HepG2 (cell line): ENCODE measurements around the gene COMT. TPM values are rescaled to one million over a fixed set of nuclear protein-coding genes. Genes with fewer than 3 reads are reported as not detected.
A peak's percentile ranks its signal among the peaks of the same experiment; 100 is the strongest.

Experiments
- CAMTA2 ChIP-seq: sonication (generic); formaldehyde crosslinking; IDR thresholded peaks from 2 replicates; pipeline ENCODE4 v1.4.0; 2020; ENCODE audit warnings: mild to moderate bottlenecking, missing genetic modification reagents, borderline replicate concordance
- DBP ChIP-seq: sonication (generic); formaldehyde crosslinking; IDR thresholded peaks from 2 replicates; pipeline ENCODE4 v1.4.0; 2020; ENCODE audit warnings: missing genetic modification reagents; ENCODE audit errors: not compliant biosample characterization
- ELF3 ChIP-seq: IDR thresholded peaks from 2 replicates; pipeline ENCODE4 v1.6.1; 2016; ENCODE audit warnings: missing genetic modification reagents, missing compliant biosample characterization
- FOSL2 ChIP-seq: sonication (generic); formaldehyde crosslinking; IDR thresholded peaks from 2 replicates; pipeline ENCODE4 v1.4.0; 2020; ENCODE audit warnings: missing genetic modification reagents
- HDAC2 ChIP-seq: sonication (generic); formaldehyde crosslinking; IDR thresholded peaks from 2 replicates; pipeline ENCODE4 v1.4.0; 2020; ENCODE audit warnings: missing genetic modification reagents
- KAT7 ChIP-seq: IDR thresholded peaks from 2 replicates; pipeline ENCODE4 v1.6.1; 2018; ENCODE audit warnings: borderline replicate concordance, missing compliant biosample characterization
- LRRFIP1 ChIP-seq: sonication (generic); formaldehyde crosslinking; conservative IDR thresholded peaks from 2 replicates; pipeline ENCODE4 v1.4.0; 2020; ENCODE audit warnings: missing genetic modification reagents
- PHF21A ChIP-seq: sonication (generic); formaldehyde crosslinking; IDR thresholded peaks from 2 replicates; pipeline ENCODE4 v1.5.0; 2020; ENCODE audit warnings: mild to moderate bottlenecking, missing genetic modification reagents
- RARA ChIP-seq: IDR thresholded peaks from 2 replicates; pipeline ENCODE4 v1.6.1; 2016; ENCODE audit warnings: missing genetic modification reagents, missing compliant biosample characterization
- SIN3B ChIP-seq: fragments of 150-350 bp; IDR thresholded peaks from 2 replicates; pipeline ENCODE4 v1.6.1; 2014; ENCODE audit warnings: low read length
- SMYD3 ChIP-seq: sonication (generic); formaldehyde crosslinking; IDR thresholded peaks from 2 replicates; pipeline ENCODE4 v1.8.1; 2023; ENCODE audit warnings: mild to moderate bottlenecking, missing genetic modification reagents
- SRY ChIP-seq: sonication (generic); formaldehyde crosslinking; IDR thresholded peaks from 2 replicates; pipeline ENCODE4 v1.8.0; 2022; ENCODE audit warnings: mild to moderate bottlenecking, missing genetic modification reagents
- TAF1 ChIP-seq: sonication (generic); formaldehyde crosslinking; IDR thresholded peaks from 2 replicates; pipeline ENCODE4 v1.4.0; 2020; ENCODE audit warnings: missing genetic modification reagents
- ZNF124 ChIP-seq: sonication (generic); formaldehyde crosslinking; IDR thresholded peaks from 2 replicates; pipeline ENCODE4 v1.4.0; 2020; ENCODE audit warnings: missing genetic modification reagents
- ZNF136 ChIP-seq: sonication (generic); formaldehyde crosslinking; IDR thresholded peaks from 2 replicates; pipeline ENCODE4 v1.8.1; 2022; ENCODE audit warnings: low read depth, mild to moderate bottlenecking, moderate library complexity, missing genetic modification reagents
- ZNF143 ChIP-seq: sonication (generic); formaldehyde crosslinking; IDR thresholded peaks from 2 replicates; pipeline ENCODE4 v1.4.0; 2020; ENCODE audit warnings: missing genetic modification reagents
- ZNF337 ChIP-seq: sonication (generic); formaldehyde crosslinking; IDR thresholded peaks from 2 replicates; pipeline ENCODE4 v1.5.1; 2020; ENCODE audit warnings: missing genetic modification reagents, low read depth, mild to moderate bottlenecking, borderline replicate concordance
- ZNF691 ChIP-seq: sonication (generic); formaldehyde crosslinking; IDR thresholded peaks from 2 replicates; pipeline ENCODE4 v1.4.0; 2020; ENCODE audit warnings: missing genetic modification reagents, low read depth, mild to moderate bottlenecking, borderline replicate concordance
- ZNF720 ChIP-seq: sonication (generic); formaldehyde crosslinking; IDR thresholded peaks from 2 replicates; pipeline ENCODE4 v1.4.0; 2020; ENCODE audit warnings: missing genetic modification reagents
- ZZZ3 ChIP-seq: sonication (generic); formaldehyde crosslinking; IDR thresholded peaks from 2 replicates; pipeline ENCODE4 v1.4.0; 2020; ENCODE audit warnings: missing genetic modification reagents, mild to moderate bottlenecking, borderline replicate concordance
- polyA plus RNA-seq, 8 experiments: library from polyadenylated mRNA; depleted of rRNA in 3 of 8; stranded (reverse) in 7 of 8; unstranded in 1 of 8; fragments of >200 nt; fragmentation: Illumina TruSeq in 4 of 8; extraction: Trizol in 4 of 8; gene quantifications; 2 replicates each; pipeline versions ENCODE4 v1.2.1 to v1.2.3, GENCODE V29; 2011 to 2016; ENCODE audit warnings: low read depth in 4 of 8, missing spikeins in 1 of 8, mixed read lengths in 1 of 8; ENCODE audit not compliant: insufficient read depth in 1 of 8
- total RNA-seq, 5 experiments: library from RNA; depleted of rRNA; stranded (reverse); fragments of >200 nt; fragmentation: Illumina TruSeq; extraction: Trizol; gene quantifications; 2 replicates each; pipeline ENCODE4 v1.2.3, GENCODE V29; 2016; ENCODE audit warnings: low read depth in 1 of 5
- TF ChIP-seq, protein P1 (sequence below): sonication (generic); formaldehyde crosslinking; IDR thresholded peaks from 2 replicates; pipeline ENCODE4 v1.8.0; 2022; ENCODE audit warnings: mild to moderate bottlenecking, missing genetic modification reagents; ENCODE audit not compliant: insufficient replicate concordance
- TF ChIP-seq, protein P2 (sequence below): sonication (generic); formaldehyde crosslinking; IDR thresholded peaks from 2 replicates; pipeline ENCODE4 v1.5.0; 2020; ENCODE audit warnings: mild to moderate bottlenecking, missing genetic modification reagents

COMT gene
- total and polyA plus RNA-seq, 2 of the 13 experiments (the other 11 are each of a cell fraction or from before 2014, with no cell fraction given) = 156 to 162 TPM

DNA sequence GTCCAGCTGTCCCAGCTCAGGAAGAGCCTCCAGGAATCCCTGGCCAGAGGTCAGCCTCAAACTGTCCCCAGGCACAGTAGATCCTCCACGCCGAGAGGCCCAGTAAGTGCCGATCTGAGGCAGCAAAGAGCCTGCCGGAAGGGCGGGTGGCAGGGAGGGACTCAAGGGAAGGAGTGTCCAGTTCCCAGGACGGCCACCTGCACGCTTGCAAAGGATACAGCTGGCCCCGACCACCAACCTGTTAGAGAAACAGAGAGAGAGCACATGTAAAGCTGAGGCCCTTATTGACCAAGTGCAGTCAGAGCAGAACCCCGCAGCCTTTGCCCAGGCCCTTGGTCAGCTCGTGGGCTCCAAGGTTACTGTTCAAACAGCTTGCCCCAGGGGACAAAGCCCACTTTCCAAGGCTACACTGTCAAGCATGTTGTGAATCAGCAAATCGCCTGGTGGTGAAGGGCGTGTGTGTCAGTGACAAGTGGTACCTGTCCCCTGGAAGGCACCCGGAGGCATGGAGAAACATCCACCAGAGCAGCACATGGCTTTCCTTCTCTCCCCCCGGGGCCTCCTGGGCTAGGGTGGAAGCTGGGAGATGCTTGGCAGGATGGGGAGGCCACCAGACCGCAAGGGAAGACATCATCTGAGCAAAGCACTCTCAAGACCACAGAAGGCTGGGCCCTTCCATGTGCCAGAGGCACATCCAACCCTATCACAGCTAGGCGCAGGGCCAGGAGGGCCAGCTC lies 42.6 kb upstream of the COMT start (continued):
- no peak for TF ChIP-seq TAF1
- TF ChIP-seq ZNF337 = no peak
- no peak for TF ChIP-seq ZNF143
- no peak for TF ChIP-seq ZNF720 (CRISPR knock-in tag)
- TF ChIP-seq HDAC2 (CRISPR knock-in tag) = peak; percentile 58; the same call in 1 of the 2 replicates
- TF ChIP-seq SRY = no peak
- peak; percentile 55; the same call in 1 of the 2 replicates for TF ChIP-seq ELF3
- TF ChIP-seq ZNF691 (CRISPR knock-in tag) = no peak; the same call in 1 of the 2 replicates
- TF ChIP-seq LRRFIP1 = no peak
- peak; percentile 56; the same call in 1 of the 2 replicates for TF ChIP-seq FOSL2 (CRISPR knock-in tag)
- peak; percentile 54; the same call in 1 of the 2 replicates for TF ChIP-seq PHF21A (CRISPR knock-in tag)
- no peak for TF ChIP-seq SIN3B
- no peak for TF ChIP-seq ZNF136 (CRISPR knock-in tag)
- no peak for TF ChIP-seq SMYD3 (CRISPR knock-in tag)
- no peak for TF ChIP-seq KAT7 (CRISPR knock-in tag)
- no peak for TF ChIP-seq ZNF124 (CRISPR knock-in tag)
- TF ChIP-seq ZZZ3 (CRISPR knock-in tag) = no peak
- TF ChIP-seq, protein P1, sequence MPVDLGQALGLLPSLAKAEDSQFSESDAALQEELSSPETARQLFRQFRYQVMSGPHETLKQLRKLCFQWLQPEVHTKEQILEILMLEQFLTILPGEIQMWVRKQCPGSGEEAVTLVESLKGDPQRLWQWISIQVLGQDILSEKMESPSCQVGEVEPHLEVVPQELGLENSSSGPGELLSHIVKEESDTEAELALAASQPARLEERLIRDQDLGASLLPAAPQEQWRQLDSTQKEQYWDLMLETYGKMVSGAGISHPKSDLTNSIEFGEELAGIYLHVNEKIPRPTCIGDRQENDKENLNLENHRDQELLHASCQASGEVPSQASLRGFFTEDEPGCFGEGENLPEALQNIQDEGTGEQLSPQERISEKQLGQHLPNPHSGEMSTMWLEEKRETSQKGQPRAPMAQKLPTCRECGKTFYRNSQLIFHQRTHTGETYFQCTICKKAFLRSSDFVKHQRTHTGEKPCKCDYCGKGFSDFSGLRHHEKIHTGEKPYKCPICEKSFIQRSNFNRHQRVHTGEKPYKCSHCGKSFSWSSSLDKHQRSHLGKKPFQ (CRISPR knock-in tag) = peak; percentile 38
- TF ChIP-seq, protein P2, sequence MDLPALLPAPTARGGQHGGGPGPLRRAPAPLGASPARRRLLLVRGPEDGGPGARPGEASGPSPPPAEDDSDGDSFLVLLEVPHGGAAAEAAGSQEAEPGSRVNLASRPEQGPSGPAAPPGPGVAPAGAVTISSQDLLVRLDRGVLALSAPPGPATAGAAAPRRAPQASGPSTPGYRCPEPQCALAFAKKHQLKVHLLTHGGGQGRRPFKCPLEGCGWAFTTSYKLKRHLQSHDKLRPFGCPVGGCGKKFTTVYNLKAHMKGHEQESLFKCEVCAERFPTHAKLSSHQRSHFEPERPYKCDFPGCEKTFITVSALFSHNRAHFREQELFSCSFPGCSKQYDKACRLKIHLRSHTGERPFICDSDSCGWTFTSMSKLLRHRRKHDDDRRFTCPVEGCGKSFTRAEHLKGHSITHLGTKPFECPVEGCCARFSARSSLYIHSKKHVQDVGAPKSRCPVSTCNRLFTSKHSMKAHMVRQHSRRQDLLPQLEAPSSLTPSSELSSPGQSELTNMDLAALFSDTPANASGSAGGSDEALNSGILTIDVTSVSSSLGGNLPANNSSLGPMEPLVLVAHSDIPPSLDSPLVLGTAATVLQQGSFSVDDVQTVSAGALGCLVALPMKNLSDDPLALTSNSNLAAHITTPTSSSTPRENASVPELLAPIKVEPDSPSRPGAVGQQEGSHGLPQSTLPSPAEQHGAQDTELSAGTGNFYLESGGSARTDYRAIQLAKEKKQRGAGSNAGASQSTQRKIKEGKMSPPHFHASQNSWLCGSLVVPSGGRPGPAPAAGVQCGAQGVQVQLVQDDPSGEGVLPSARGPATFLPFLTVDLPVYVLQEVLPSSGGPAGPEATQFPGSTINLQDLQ (CRISPR knock-in tag) = no peak
- TF ChIP-seq CAMTA2 (CRISPR knock-in tag) = no peak
- no peak for TF ChIP-seq DBP (CRISPR knock-in tag)
- TF ChIP-seq RARA = peak; percentile 65; the same call in 1 of the 2 replicates
